GM12801 (cell line): ENCODE results near the gene SART3.

Experiments
- TF ChIP-seq, protein P1 (sequence below): IDR thresholded peaks from one replicate; pipeline ENCODE4 v1.5.1; 2011; ENCODE audit warnings: control low read depth; ENCODE audit not compliant: insufficient read length; ENCODE audit errors: extremely low read depth

The SART3 gene

GRCh38 chr12:108561852-108562347 lies 927 bp upstream of the SART3 start:
- TF ChIP-seq, protein P1, sequence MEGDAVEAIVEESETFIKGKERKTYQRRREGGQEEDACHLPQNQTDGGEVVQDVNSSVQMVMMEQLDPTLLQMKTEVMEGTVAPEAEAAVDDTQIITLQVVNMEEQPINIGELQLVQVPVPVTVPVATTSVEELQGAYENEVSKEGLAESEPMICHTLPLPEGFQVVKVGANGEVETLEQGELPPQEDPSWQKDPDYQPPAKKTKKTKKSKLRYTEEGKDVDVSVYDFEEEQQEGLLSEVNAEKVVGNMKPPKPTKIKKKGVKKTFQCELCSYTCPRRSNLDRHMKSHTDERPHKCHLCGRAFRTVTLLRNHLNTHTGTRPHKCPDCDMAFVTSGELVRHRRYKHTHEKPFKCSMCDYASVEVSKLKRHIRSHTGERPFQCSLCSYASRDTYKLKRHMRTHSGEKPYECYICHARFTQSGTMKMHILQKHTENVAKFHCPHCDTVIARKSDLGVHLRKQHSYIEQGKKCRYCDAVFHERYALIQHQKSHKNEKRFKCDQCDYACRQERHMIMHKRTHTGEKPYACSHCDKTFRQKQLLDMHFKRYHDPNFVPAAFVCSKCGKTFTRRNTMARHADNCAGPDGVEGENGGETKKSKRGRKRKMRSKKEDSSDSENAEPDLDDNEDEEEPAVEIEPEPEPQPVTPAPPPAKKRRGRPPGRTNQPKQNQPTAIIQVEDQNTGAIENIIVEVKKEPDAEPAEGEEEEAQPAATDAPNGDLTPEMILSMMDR = no peak

DNA sequence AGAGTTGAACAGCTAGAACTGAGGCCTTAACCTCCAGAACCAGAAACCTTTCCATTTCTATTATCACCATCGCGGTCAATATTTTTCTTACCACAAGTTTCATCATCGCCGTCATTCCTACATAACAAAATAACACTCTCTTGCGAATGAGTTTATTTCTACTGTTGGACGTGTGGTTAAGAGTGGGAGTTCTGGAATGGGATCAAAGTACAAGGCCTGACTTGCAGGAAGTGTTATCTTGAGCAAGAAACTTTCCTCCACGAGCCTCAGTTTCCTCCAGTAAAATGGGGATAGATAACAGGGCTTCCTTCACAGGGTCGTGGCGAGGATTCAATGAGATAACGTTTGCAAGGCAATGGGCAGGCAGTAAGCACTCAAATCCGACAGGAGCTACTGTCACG lies 652 bp downstream of the SART3 start:
- TF ChIP-seq, protein P1 = no peak

DNA sequence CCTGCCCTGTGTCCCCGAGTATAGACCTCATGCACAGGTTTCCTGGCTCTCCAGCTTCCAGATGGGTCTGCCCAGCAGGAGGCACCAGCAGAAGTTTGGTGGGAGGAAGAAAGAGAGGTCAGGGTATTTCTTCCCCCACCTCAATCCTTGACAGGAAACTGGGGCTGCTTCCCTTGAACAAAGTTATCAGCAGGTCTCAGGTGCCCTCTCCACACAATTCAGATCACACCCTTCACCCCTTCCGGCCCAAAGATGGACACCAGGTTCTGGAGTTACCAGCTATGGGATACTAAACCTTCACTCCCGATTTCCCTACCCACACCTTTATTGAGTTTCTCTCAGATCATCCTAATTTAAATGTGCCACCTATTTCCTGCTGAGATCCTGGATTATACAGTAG lies 1.2 kb downstream of the SART3 start:
- TF ChIP-seq, protein P1 = no peak

- TF ChIP-seq, protein P1 = no peak
These were observed 1.8 kb downstream of the SART3 start for GRCh38 chr12:108559007-108559655.

DNA sequence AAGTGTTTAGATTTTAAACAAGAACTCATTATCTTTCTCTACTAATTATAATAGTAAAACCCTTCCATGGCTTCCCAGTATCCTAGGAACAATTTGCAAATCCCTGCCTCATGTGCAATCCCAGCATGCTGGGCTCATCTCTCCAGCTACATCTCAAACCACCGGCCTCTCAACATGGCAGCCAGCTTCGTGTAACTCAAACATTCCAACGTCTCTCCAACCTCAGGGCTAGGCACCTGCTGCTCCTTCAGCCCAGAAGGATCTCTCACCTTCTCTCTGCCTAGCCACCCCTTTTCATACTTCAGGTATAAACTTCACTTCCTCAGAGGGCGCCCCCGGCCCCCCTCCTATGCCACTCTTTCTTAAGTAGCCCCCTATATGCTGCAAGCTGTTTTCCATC lies 7.2 kb downstream of the SART3 start:
- TF ChIP-seq, protein P1 = no peak

DNA sequence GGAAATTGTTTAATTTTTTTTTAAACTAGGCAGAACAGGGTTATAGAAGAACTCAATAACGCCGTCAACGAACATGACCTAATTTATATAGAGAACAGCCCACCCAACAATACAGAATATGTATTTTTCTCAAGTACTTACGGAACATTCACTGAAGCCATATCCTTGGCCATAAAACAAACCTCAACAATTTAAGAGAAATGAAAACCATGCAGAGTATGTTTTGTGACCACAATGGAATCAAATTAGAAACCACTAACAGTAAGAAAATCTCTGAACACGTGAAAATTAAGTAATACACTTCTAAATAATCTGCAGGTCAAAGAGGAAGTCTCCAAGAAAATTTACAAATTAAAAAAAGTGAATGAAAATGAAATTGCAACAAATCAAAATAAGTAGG lies 9.4 kb downstream of the SART3 start:
- TF ChIP-seq, protein P1 = no peak

DNA sequence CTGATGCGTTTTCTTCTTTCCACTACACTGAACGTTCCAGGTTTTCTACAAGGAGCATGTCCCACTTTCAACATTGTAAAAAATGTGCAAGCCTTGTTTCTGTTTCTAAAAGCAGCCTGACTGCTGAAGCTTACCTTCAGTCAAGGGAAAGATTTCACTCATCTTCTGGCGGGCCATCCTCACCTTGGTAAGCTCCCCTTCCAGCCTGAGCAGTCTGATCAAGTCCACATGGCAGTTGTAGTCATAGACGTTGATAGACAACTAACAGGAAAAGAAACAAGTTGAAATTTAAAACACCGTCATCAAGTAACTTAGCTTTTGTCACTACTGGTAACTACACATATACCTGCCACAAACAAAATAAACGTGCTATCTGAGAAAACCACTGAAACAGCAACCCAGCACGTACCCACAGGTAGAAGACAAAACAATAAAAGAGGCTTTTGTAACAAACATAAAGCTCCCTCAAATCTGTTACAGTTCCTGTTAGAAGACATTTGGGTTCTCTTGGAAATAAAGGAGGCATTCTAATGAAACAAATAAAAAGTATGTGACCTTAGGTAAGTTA lies 11.9 kb downstream of the SART3 start:
- TF ChIP-seq, protein P1 = no peak
